Measurements from ENCODE around the gene GAB2.

DNA sequence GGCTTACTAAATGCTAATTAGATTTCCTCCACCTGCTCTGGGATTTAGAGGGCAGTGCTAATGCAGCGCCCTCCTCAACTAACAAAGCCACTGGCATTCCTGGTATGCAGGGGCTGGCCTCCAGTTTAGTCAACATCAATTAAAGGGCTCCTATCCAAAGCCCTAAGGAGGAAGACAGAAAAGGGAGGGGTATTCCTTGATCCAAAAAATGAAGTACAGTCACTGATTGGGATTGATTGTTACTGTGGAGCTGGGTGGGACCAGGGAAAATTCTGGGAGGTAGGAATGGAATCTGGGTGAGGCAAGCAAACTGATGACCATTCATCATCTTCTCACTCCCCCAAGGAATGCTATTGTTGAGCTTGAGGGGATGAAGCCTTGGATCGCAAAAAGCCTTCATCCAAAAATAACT, 52.2 kb downstream of the GAB2 start:
- no peak for TF ChIP-seq POLR2A (IDR thresholded peaks at IDR 0.05)
- TF ChIP-seq, protein P1, sequence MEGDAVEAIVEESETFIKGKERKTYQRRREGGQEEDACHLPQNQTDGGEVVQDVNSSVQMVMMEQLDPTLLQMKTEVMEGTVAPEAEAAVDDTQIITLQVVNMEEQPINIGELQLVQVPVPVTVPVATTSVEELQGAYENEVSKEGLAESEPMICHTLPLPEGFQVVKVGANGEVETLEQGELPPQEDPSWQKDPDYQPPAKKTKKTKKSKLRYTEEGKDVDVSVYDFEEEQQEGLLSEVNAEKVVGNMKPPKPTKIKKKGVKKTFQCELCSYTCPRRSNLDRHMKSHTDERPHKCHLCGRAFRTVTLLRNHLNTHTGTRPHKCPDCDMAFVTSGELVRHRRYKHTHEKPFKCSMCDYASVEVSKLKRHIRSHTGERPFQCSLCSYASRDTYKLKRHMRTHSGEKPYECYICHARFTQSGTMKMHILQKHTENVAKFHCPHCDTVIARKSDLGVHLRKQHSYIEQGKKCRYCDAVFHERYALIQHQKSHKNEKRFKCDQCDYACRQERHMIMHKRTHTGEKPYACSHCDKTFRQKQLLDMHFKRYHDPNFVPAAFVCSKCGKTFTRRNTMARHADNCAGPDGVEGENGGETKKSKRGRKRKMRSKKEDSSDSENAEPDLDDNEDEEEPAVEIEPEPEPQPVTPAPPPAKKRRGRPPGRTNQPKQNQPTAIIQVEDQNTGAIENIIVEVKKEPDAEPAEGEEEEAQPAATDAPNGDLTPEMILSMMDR (IDR thresholded peaks at IDR 0.05) = no peak
